HCT116 (cell line): Measurements from ENCODE around the gene CDCA3.
"Not testable (repeated sequence)": the region's sequence is repeated elsewhere in the genome, so short reads cannot be mapped to it uniquely, and the experiment has no call there.

Experiments
- CTCF ChIP-seq, 3 experiments: fragments of 200-600 bp in 1 of 3; sonication (generic) in 1 of 3; IDR thresholded peaks in 2 of 3; conservative IDR thresholded peaks in 1 of 3; 2 replicates each; pipeline ENCODE4 v1.5.1; 2012 to 2017; ENCODE audit warnings: low read depth in 2 of 3, low read length in 2 of 3, antibody characterized with exemption in 1 of 3, borderline replicate concordance in 1 of 3, control low read depth in 1 of 3, mild to moderate bottlenecking in 1 of 3, mixed read lengths in 1 of 3, mixed run types in 1 of 3, moderate library complexity in 1 of 3; ENCODE audit not compliant: insufficient read depth in 1 of 3
- POLR2A ChIP-seq: IDR thresholded peaks from 2 replicates; pipeline ENCODE4 v1.7.0; 2011; ENCODE audit warnings: borderline replicate concordance; ENCODE audit not compliant: insufficient read depth, insufficient read length; ENCODE audit errors: extremely low read depth
- POLR2AphosphoS5 ChIP-seq: IDR thresholded peaks from 2 replicates; pipeline ENCODE4 v1.6.1; 2011; ENCODE audit warnings: mild to moderate bottlenecking, low read depth, low read length, moderate library complexity

GRCh38 chr12:6879824-6880223 is 28.7 kb upstream of the CDCA3 start:
- TF ChIP-seq POLR2A; CTCF (IDR thresholded peaks at IDR 0.05 in 2 of 3, conservative IDR thresholded peaks at IDR 0.05 in 1 of 3; ENCODE audit: borderline replicate concordance in 1 of 3, insufficient read depth in 1 of 3, low read depth in 2 of 3, low read length in 2 of 3); POLR2AphosphoS5: not testable (repeated sequence)
